ENCODE results near the gene HPS5. TPM values are rescaled to one million over a fixed set of nuclear protein-coding genes. Genes with fewer than 3 reads are reported as not detected.

Gene HPS5
- total and polyA plus RNA-seq, 2 of the 13 experiments (the other 11 are each of a cell fraction or from before 2014, with no cell fraction given), result 6.6 to 25.5 TPM

- 0 out of 2 replicates have a peak, but pooled peaks have one; percentile 34 for TF ChIP-seq IRF1 (CRISPR knock-in tag; IDR thresholded peaks at IDR 0.05; ENCODE audit: low read depth)
- peak; percentile 62 for TF ChIP-seq ZNF3 (CRISPR knock-in tag; IDR thresholded peaks at IDR 0.05)
- peak; percentile 94 for TF ChIP-seq YY1 (IDR thresholded peaks at IDR 0.05; ENCODE audit: insufficient read depth, insufficient replicate concordance, low read depth, low read length)
- peak; percentile 99 for TF ChIP-seq CREM (IDR thresholded peaks at IDR 0.05)
- peak; percentile 70 for TF ChIP-seq CREM (CRISPR knock-in tag; IDR thresholded peaks at IDR 0.05)
- TF ChIP-seq MXI1 (IDR thresholded peaks at IDR 0.05; ENCODE audit: borderline replicate concordance, low read depth, low read length), result peak; percentile 82
- TF ChIP-seq GATA4 (IDR thresholded peaks at IDR 0.05; ENCODE audit: borderline replicate concordance, low read depth), result peak; percentile 77; the same call in 1 of the 2 replicates
- TF ChIP-seq ZNF614 (CRISPR knock-in tag; IDR thresholded peaks at IDR 0.05; ENCODE audit: borderline replicate concordance), result 0 out of 2 replicates have a peak, but pooled peaks have one; percentile 33
- TF ChIP-seq ZFY (CRISPR knock-in tag; IDR thresholded peaks at IDR 0.05), result peak; percentile 95
- TF ChIP-seq KLF12 (CRISPR knock-in tag; IDR thresholded peaks at IDR 0.05; ENCODE audit: borderline replicate concordance), result peak; percentile 54; the same call in 1 of the 2 replicates
- peak; percentile 62; the same call in 1 of the 2 replicates for TF ChIP-seq SRF (IDR thresholded peaks at IDR 0.05; ENCODE audit: low read depth, low read length)
- TF ChIP-seq ZNF660 (CRISPR knock-in tag; IDR thresholded peaks at IDR 0.05; ENCODE audit: borderline replicate concordance, low read depth), result 0 out of 2 replicates have a peak, but pooled peaks have one; percentile 80
- TF ChIP-seq ZNF672 (CRISPR knock-in tag; IDR thresholded peaks at IDR 0.05), result no peak
- no peak for TF ChIP-seq TOE1 (CRISPR knock-in tag; IDR thresholded peaks at IDR 0.05)
- 0 out of 2 replicates have a peak, but pooled peaks have one; percentile 61 for TF ChIP-seq NR1H2 (CRISPR knock-in tag; IDR thresholded peaks at IDR 0.05; ENCODE audit: borderline replicate concordance, low read depth)
- TF ChIP-seq RFX5 (IDR thresholded peaks at IDR 0.05; ENCODE audit: low read depth, low read length), result peak; percentile 69; the same call in 1 of the 2 replicates
- peak; percentile 66; the same call in 1 of the 2 replicates for TF ChIP-seq ZNF703 (CRISPR knock-in tag; IDR thresholded peaks at IDR 0.05; ENCODE audit: borderline replicate concordance)
- TF ChIP-seq CBFB (CRISPR knock-in tag; IDR thresholded peaks at IDR 0.05), result peak; percentile 84
- TF ChIP-seq SAFB2 (CRISPR knock-in tag; IDR thresholded peaks at IDR 0.05; ENCODE audit: borderline replicate concordance, low read depth), result peak; percentile 96; the same call in 1 of the 2 replicates
- peak; percentile 93 for TF ChIP-seq SP4 (CRISPR knock-in tag; IDR thresholded peaks at IDR 0.05)
- TF ChIP-seq ZNF205 (CRISPR knock-in tag; IDR thresholded peaks at IDR 0.05), result peak; percentile 37; the same call in 1 of the 2 replicates
- no peak for TF ChIP-seq ZFP36L2 (CRISPR knock-in tag; IDR thresholded peaks at IDR 0.05)
- TF ChIP-seq ZNF275 (CRISPR knock-in tag; IDR thresholded peaks at IDR 0.05; ENCODE audit: borderline replicate concordance), result peak; percentile 84
- 0 out of 2 replicates have a peak, but pooled peaks have one; percentile 39 for TF ChIP-seq ZBTB46 (CRISPR knock-in tag; IDR thresholded peaks at IDR 0.05; ENCODE audit: borderline replicate concordance)
- peak; percentile 78; the same call in 1 of the 2 replicates for TF ChIP-seq ATF3 (CRISPR knock-in tag; IDR thresholded peaks at IDR 0.05)
- TF ChIP-seq BHLHE40 (IDR thresholded peaks at IDR 0.05; ENCODE audit: low read length), result peak; percentile 99
- TF ChIP-seq BCL6 (CRISPR knock-in tag; IDR thresholded peaks at IDR 0.05), result peak; percentile 49
Observed at GRCh38 chr11:18321969-18322711, at the start of gene HPS5, which contains the start of gene GTF2H1 (continued).
